ENCODE measurements around the gene HEPN1.

GRCh38 chr11:124887667-124888013, 31.4 kb upstream of the HEPN1 start:
- TF ChIP-seq ZNF423 (tag by site-specific recombination; IDR thresholded peaks at IDR 0.05) = no peak
- no peak for TF ChIP-seq CTCF (tag by site-specific recombination; IDR thresholded peaks at IDR 0.05)
- no peak for TF ChIP-seq ZNF10 (tag by site-specific recombination; IDR thresholded peaks at IDR 0.05)
- no peak for TF ChIP-seq ZNF660 (tag by site-specific recombination; IDR thresholded peaks at IDR 0.05)
- TF ChIP-seq ZBTB49 (tag by site-specific recombination; IDR thresholded peaks at IDR 0.05; ENCODE audit: low read depth) = no peak
- TF ChIP-seq TCF7L2 (IDR thresholded peaks at IDR 0.05; ENCODE audit: borderline replicate concordance, low read depth, low read length) = no peak
- TF ChIP-seq ZBTB11 (tag by site-specific recombination; conservative IDR thresholded peaks at IDR 0.05; ENCODE audit: low read depth) = no peak
- TF ChIP-seq ZNF514 (tag by site-specific recombination; IDR thresholded peaks at IDR 0.05) = no peak
